ENCODE results near the gene SRGAP3.

The SRGAP3 gene

GRCh38 chr3:9167222-9167621 lies 82.2 kb downstream of the SRGAP3 start:
- ATAC-seq (no peak), DNase-seq (no peak)
- Mint-ChIP-seq H3K4me1 (no peaks in the 10 kb centered on the region), H3K27me3 (no peaks in the 10 kb centered on the region), H3K9me3 (no peaks in the 10 kb centered on the region), H3K27ac (no peak overlapping the region), H3K4me3 (no peak overlapping the region)

DNA sequence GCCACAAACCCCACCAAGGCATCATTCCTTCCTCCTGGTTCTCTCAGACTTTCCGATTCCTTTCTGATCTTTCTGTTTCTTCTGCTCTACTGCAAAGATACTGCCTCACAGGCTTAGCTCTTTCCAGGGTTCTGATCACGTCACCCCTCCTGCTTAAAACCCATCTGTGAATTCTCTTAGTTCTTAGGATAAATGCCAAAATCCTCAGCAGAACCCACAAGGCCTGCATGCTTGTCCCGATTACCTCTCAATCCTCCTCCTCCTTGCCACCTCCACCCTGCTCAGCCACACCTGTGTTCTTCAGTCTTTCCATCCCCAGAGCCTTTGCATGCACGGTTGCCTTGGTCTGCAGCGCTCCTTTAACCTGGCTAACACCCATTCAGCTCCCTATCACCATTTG lies 84.0 kb downstream of the SRGAP3 start:
- DNase-seq (no peak), ATAC-seq (no peak)
- no peak overlapping the region for H3K4me3 Mint-ChIP-seq
- H3K27me3 Mint-ChIP-seq = no peaks in the 10 kb centered on the region
- no peak overlapping the region for H3K27ac Mint-ChIP-seq
- H3K9me3 Mint-ChIP-seq = no peaks in the 10 kb centered on the region
- H3K4me1 Mint-ChIP-seq = no peaks in the 10 kb centered on the region

DNA sequence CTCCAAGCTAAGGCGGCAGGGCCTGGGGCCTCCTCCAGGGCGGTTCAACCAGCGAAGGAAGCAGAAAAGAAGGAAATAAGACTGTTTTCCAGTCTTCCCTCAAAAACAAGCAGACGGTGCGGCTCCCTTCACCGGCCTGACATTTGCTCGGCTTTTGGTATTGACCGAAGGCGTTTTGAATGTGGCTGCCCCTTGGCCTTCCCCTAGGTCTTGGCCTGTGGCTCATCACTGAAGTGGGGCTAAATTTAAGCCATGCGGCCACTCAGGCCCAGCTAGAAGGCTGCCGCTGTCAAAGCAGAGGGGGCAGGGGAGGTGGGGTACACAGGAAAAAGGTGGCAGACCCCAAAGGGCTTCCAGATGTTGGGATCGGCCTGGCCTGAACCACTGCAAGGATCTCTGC lies 86.2 kb downstream of the SRGAP3 start:
- Mint-ChIP-seq H3K27me3 (no peaks in the 10 kb centered on the region), H3K4me1 (no peaks in the 10 kb centered on the region), H3K9me3 (no peaks in the 10 kb centered on the region), H3K4me3 (no peak overlapping the region), H3K27ac (no peak overlapping the region)
- DNase-seq = no peak
- ATAC-seq = no peak

GRCh38 chr3:9161811-9162210 lies 87.6 kb downstream of the SRGAP3 start:
- no peak for DNase-seq
- Mint-ChIP-seq H3K27ac (no peak overlapping the region), H3K4me1 (no peaks in the 10 kb centered on the region), H3K9me3 (no peaks in the 10 kb centered on the region), H3K4me3 (no peak overlapping the region), H3K27me3 (no peaks in the 10 kb centered on the region)
- no peak for ATAC-seq

GRCh38 chr3:9161298-9161697 lies 88.1 kb downstream of the SRGAP3 start:
- no peak overlapping the region for H3K4me3 Mint-ChIP-seq
- no peaks in the 10 kb centered on the region for H3K4me1 Mint-ChIP-seq
- H3K9me3 Mint-ChIP-seq = no peaks in the 10 kb centered on the region
- H3K27me3 Mint-ChIP-seq = no peaks in the 10 kb centered on the region
- no peak for ATAC-seq
- DNase-seq = no peak
- no peak overlapping the region for H3K27ac Mint-ChIP-seq

DNA sequence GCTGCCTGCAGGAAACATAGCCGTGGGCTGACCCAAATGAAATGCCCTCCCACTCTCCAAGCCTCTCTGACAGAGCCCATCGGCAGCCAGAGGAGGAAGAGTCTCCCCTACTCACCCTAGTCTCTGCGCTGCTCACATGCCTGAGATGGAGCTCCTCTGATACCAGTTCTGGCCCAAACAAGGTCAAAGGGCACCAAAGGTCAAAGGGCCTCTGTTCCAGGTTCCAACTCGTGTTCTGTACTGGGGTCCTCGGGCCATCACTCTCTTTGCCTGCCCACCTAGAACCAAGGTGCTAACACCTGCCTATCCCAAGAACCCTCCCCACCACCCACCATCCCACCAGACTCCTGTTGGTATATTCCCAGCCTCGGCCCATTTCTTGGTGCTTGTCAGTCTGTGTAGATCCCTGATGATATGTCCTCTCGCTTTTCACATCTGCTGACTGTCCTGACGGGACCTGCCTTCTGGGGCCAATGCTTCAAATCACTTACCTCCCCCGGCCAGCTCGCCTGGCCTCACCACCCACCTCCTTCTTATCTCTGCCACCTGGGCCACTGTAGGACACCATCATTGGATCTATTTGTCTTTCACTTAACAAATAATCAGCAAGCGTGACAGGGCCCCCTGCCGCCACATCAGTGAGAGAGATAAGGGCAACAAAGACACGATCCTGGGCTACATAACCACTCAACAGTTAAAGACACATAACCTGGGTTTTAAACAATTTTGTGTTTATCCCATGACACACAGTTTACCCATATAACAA lies 90.4 kb downstream of the SRGAP3 start:
- H3K4me3 Mint-ChIP-seq = no peak overlapping the region
- H3K9me3 Mint-ChIP-seq = no peaks in the 10 kb centered on the region
- no peak for ATAC-seq
- no peak for DNase-seq
- H3K27me3 Mint-ChIP-seq = no peaks in the 10 kb centered on the region
- peak overlapping the region in 1 of 2 donors; percentile 30 for H3K27ac Mint-ChIP-seq
- no peaks in the 10 kb centered on the region for H3K4me1 Mint-ChIP-seq

DNA sequence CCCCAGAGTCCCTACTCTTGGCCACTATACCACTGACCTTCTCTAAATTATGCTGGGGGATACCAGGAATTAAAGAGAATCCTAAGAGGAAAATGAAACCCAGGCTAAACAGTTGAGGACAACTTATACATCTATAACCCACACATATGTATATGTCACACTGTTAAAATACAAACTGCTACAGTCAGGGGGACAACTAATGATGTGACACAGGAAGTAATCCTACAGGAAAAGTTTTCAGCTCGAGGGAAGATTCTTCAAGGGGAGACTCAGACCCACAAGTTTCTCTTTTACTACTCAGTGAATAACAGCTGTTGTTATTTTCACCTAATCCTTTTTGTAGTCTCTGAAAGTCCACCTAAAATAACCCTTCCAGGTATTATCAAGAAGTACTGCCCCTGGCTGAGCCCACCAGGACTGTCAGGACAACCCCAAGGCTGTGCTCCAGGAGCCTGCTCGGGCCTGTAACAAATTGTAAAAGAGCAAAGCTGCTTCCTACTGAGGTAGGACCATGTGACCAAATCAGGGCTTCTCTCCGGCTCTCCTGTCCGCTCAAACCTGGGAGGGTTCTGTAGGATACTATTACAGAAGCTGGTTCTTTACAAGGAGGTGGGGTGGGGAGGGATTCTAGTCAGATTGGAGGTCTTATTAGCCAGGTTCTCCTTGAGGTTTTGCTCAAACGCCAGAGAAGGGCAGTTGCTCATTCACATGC lies 91.6 kb downstream of the SRGAP3 start:
- no peak for ATAC-seq
- Mint-ChIP-seq H3K4me1 (no peaks in the 10 kb centered on the region), H3K9me3 (no peaks in the 10 kb centered on the region), H3K27me3 (no peaks in the 10 kb centered on the region), H3K4me3 (no peak overlapping the region), H3K27ac (no peak overlapping the region)
- DNase-seq = no peak

GRCh38 chr3:9156604-9157003 lies 92.8 kb downstream of the SRGAP3 start:
- Mint-ChIP-seq H3K4me3 (no peak overlapping the region), H3K4me1 (no peaks in the 10 kb centered on the region), H3K27ac (no peak overlapping the region), H3K9me3 (peaks cover under 1 to 11% of the 10 kb centered on the region in 2 donors), H3K27me3 (no peaks in the 10 kb centered on the region)
- DNase-seq (no peak), ATAC-seq (no peak)

GRCh38 chr3:9155028-9155427 lies 94.4 kb downstream of the SRGAP3 start:
- DNase-seq (no peak), ATAC-seq (no peak)
- no peaks in the 10 kb centered on the region for H3K27me3 Mint-ChIP-seq
- H3K4me1 Mint-ChIP-seq = no peaks in the 10 kb centered on the region
- peaks cover 13 to 27% of the 10 kb centered on the region in 2 donors for H3K9me3 Mint-ChIP-seq
- H3K4me3 Mint-ChIP-seq = no peak overlapping the region
- H3K27ac Mint-ChIP-seq = no peak overlapping the region

- DNase-seq = no peak
- no peak for ATAC-seq
- no peaks in the 10 kb centered on the region for H3K4me1 Mint-ChIP-seq
- no peak overlapping the region for H3K27ac Mint-ChIP-seq
- no peak overlapping the region for H3K4me3 Mint-ChIP-seq
- no peaks in the 10 kb centered on the region for H3K27me3 Mint-ChIP-seq
- H3K9me3 Mint-ChIP-seq = peaks cover 19 to 32% of the 10 kb centered on the region in 2 donors
These were observed 95.4 kb downstream of the SRGAP3 start for GRCh38 chr3:9153904-9154619.

- no peak for DNase-seq
- no peaks in the 10 kb centered on the region for H3K4me1 Mint-ChIP-seq
These were observed 98.2 kb downstream of the SRGAP3 start for GRCh38 chr3:9151240-9151639.

DNA sequence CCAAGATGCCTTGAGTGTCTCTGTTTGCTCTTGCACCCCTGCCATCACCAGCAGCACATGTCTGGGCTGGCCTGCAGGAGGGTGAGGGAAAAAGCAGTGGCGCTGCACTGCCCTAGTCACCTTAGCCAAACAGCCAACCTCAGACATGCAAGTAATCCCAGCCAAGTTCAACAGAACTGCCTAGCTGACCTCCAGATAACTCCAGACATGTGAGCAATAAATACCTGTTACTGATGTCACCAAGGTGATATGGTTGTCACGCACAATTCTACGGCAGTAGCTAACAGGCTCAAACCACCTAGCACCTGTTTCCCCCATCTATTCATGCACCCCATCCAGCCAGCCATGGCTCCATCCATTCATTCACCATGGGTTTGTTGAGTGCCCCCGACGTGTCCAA lies 99.9 kb downstream of the SRGAP3 start:
- ATAC-seq (no peak), DNase-seq (no peak)
- Mint-ChIP-seq H3K9me3 (peaks cover 21 to 42% of the 10 kb centered on the region in 2 donors), H3K27ac (no peak overlapping the region), H3K27me3 (no peaks in the 10 kb centered on the region), H3K4me1 (no peaks in the 10 kb centered on the region), H3K4me3 (no peak overlapping the region)

More at GRCh38 chr3:9151240-9151639, 98.2 kb downstream of the SRGAP3 start:
- Mint-ChIP-seq H3K4me3 (no peak overlapping the region), H3K27me3 (no peaks in the 10 kb centered on the region), H3K9me3 (peaks cover 19 to 32% of the 10 kb centered on the region in 2 donors), H3K27ac (no peak overlapping the region)
- ATAC-seq = no peak

- H3K4me3 Mint-ChIP-seq = no peak overlapping the region
- no peak for DNase-seq
- no peak for ATAC-seq
- H3K9me3 Mint-ChIP-seq = peaks cover 32 to 50% of the 10 kb centered on the region in 2 donors
- no peaks in the 10 kb centered on the region for H3K27me3 Mint-ChIP-seq
- no peaks in the 10 kb centered on the region for H3K4me1 Mint-ChIP-seq
- H3K27ac Mint-ChIP-seq = no peak overlapping the region
These were observed 101.6 kb downstream of the SRGAP3 start for GRCh38 chr3:9147896-9148266.

GRCh38 chr3:9147215-9147895 lies 102.1 kb downstream of the SRGAP3 start:
- Mint-ChIP-seq H3K27ac (no peak overlapping the region), H3K4me3 (no peak overlapping the region), H3K9me3 (peaks cover 32 to 46% of the 10 kb centered on the region in 2 donors), H3K27me3 (no peaks in the 10 kb centered on the region), H3K4me1 (no peaks in the 10 kb centered on the region)
- DNase-seq = no peak
- no peak for ATAC-seq

GRCh38 chr3:9146367-9147071 lies 102.9 kb downstream of the SRGAP3 start:
- Mint-ChIP-seq H3K4me1 (no peaks in the 10 kb centered on the region), H3K4me3 (no peak overlapping the region)

More at GRCh38 chr3:9146367-9147071, 102.9 kb downstream of the SRGAP3 start:
- no peak for DNase-seq
- Mint-ChIP-seq H3K27me3 (no peaks in the 10 kb centered on the region), H3K9me3 (peaks cover 31 to 37% of the 10 kb centered on the region in 2 donors), H3K27ac (no peak overlapping the region)
- peak; percentile 43 for ATAC-seq
